ENCODE results near the gene GPR132.
"Not testable (repeated sequence)": the region's sequence is repeated elsewhere in the genome, so short reads cannot be mapped to it uniquely, and the experiment has no call there.

DNA sequence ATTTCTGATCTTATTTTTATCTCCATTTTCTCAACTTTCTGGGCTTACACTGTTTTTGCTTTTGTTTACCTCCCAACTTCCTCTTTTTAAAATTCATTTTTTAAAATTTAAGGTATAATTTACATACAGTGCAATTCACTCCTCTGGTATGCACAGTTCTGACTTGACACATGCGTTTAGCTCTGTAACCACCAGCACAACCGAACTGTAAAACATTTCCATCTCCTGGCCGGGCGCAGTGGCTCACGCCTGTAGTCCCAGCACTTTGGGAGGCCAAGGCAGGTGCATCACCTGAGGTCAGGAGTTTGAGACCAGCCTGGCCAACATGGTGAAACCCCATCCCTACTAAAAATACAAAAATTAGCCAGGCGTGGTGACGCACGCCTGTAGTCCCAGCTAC, 16.2 kb upstream of the GPR132 start:
- not testable (repeated sequence) for TF ChIP-seq POLR2A, POLR2AphosphoS5 (IDR thresholded peaks at IDR 0.05)
- TF ChIP-seq, protein P1, sequence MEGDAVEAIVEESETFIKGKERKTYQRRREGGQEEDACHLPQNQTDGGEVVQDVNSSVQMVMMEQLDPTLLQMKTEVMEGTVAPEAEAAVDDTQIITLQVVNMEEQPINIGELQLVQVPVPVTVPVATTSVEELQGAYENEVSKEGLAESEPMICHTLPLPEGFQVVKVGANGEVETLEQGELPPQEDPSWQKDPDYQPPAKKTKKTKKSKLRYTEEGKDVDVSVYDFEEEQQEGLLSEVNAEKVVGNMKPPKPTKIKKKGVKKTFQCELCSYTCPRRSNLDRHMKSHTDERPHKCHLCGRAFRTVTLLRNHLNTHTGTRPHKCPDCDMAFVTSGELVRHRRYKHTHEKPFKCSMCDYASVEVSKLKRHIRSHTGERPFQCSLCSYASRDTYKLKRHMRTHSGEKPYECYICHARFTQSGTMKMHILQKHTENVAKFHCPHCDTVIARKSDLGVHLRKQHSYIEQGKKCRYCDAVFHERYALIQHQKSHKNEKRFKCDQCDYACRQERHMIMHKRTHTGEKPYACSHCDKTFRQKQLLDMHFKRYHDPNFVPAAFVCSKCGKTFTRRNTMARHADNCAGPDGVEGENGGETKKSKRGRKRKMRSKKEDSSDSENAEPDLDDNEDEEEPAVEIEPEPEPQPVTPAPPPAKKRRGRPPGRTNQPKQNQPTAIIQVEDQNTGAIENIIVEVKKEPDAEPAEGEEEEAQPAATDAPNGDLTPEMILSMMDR (IDR thresholded peaks at IDR 0.05 in 8 of 11, conservative IDR thresholded peaks at IDR 0.05 in 3 of 11): not testable (repeated sequence)
